ENCODE data around the gene HHATL.

Gene HHATL

GRCh38 chr3:42708611-42709151, 6.1 kb upstream of the HHATL start:
- no peak overlapping the region for H4K8ac ChIP-seq (ENCODE audit: low read length)
- H2AK5ac ChIP-seq (ENCODE audit: low read length, severe bottlenecking), result no peak overlapping the region
- H3K23ac ChIP-seq (ENCODE audit: low read length in 2 of 2), result peak overlapping the region in 1 of 2 experiments; percentile 65
- H2BK12ac ChIP-seq (ENCODE audit: low read length in 2 of 2), result no peak overlapping the region
- H3K4me2 ChIP-seq (ENCODE audit: low read length, poor library complexity, severe bottlenecking), result no peak overlapping the region
- no peak overlapping the region for H3K14ac ChIP-seq (ENCODE audit: low read length in 2 of 2)
- no peak overlapping the region for H3K9ac ChIP-seq (ENCODE audit: low read length)
- no peak overlapping the region for H2BK15ac ChIP-seq (ENCODE audit: low read depth, poor library complexity, severe bottlenecking)
- H3K18ac ChIP-seq (ENCODE audit: low read depth in 1 of 2, low read length in 2 of 2), result no peak overlapping the region
- no peak overlapping the region for H3K4me3 ChIP-seq (ENCODE audit: insufficient read depth in 1 of 2, low read depth in 1 of 2, low read length in 2 of 2)
- DNase-seq, result no peak
- no peaks in the 10 kb centered on the region for H3K79me1 ChIP-seq (replicated peaks; ENCODE audit: low read length, poor library complexity, severe bottlenecking)
- no peak overlapping the region for H3K27ac ChIP-seq (ENCODE audit: low read length, poor library complexity, severe bottlenecking)
- no peaks in the 10 kb centered on the region for H3K4me1 ChIP-seq (ENCODE audit: control insufficient read depth, insufficient read depth, low read depth, low read length)
- 79% methylated on average over 10 of the region's 10 CpGs for WGBS
- H4K91ac ChIP-seq (ENCODE audit: low read length), result no peak overlapping the region
- H3K36me3 ChIP-seq (ENCODE audit: control insufficient read depth in 1 of 2, insufficient read depth in 2 of 2, low read depth in 1 of 2, low read length in 2 of 2), result no peaks in the 10 kb centered on the region
- H2BK120ac ChIP-seq (ENCODE audit: low read depth, low read length), result no peak overlapping the region
- H2AFZ ChIP-seq (ENCODE audit: low read depth, low read length), result no peak overlapping the region
- no peak overlapping the region for H3K4ac ChIP-seq (ENCODE audit: low read depth in 1 of 2, low read length in 2 of 2)
- peaks cover 33 to 70% of the 10 kb centered on the region in 2 experiments for H3K27me3 ChIP-seq (ENCODE audit: control insufficient read depth in 1 of 2, insufficient read depth in 1 of 2, low read length in 2 of 2)
- no peaks in the 10 kb centered on the region for H3K9me3 ChIP-seq (ENCODE audit: control insufficient read depth, low read length)
- no peak overlapping the region for H2BK5ac ChIP-seq (ENCODE audit: low read depth, low read length, poor library complexity, severe bottlenecking)

DNA sequence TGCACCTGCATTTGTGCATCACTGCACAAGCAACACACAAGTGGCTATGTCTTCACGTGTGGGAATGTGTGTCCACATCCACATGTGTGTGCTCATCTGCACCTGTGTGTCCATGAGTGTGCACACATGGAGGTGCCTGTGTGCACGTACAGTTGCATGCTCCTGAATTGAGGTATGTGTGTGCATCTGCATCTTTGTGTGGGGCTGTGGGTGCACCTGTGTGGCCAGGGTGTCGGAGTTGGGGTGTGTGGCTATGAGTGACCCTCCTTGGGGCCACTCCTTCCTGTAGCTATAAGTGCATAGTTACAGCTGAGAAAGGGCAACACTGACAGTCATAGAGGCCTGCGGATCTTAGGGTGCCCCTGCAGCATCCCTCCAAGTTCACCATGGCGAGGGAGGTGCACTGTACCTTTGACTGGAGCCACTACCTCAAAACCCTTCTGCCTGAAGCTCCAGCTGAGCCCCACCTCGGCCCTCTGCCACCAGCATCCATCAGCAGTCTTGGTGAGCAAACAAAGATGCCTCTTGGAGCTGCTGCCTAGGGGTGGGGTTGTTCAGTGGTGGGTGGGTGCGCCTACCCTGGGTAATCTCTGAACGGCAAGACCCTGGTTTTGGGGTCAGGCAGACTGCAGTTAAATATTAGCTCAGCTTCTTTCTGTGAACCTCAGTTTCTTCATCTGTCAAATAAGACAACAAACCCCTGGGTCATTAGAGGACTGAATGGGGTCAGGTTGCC, 5.2 kb upstream of the HHATL start:
- 72% methylated on average over 6 of the region's 8 CpGs for WGBS
- no peak overlapping the region for H4K8ac ChIP-seq (ENCODE audit: low read length)
- H2BK5ac ChIP-seq (ENCODE audit: low read depth, low read length, poor library complexity, severe bottlenecking), result no peak overlapping the region
- H3K4ac ChIP-seq (ENCODE audit: low read depth in 1 of 2, low read length in 2 of 2), result no peak overlapping the region
- no peak overlapping the region for H3K18ac ChIP-seq (ENCODE audit: low read depth in 1 of 2, low read length in 2 of 2)
- no peak overlapping the region for H4K91ac ChIP-seq (ENCODE audit: low read length)
- no peaks in the 10 kb centered on the region for H3K36me3 ChIP-seq (ENCODE audit: control insufficient read depth in 1 of 2, insufficient read depth in 2 of 2, low read depth in 1 of 2, low read length in 2 of 2)
- H3K9ac ChIP-seq (ENCODE audit: low read length), result no peak overlapping the region
- no peak overlapping the region for H3K4me3 ChIP-seq (ENCODE audit: insufficient read depth in 1 of 2, low read depth in 1 of 2, low read length in 2 of 2)
- H3K23ac ChIP-seq (ENCODE audit: low read length in 2 of 2), result no peak overlapping the region
- no peak overlapping the region for H3K4me2 ChIP-seq (ENCODE audit: low read length, poor library complexity, severe bottlenecking)
- H2BK15ac ChIP-seq (ENCODE audit: low read depth, poor library complexity, severe bottlenecking), result no peak overlapping the region
- no peaks in the 10 kb centered on the region for H3K79me1 ChIP-seq (replicated peaks; ENCODE audit: low read length, poor library complexity, severe bottlenecking)
- no peak overlapping the region for H2BK12ac ChIP-seq (ENCODE audit: low read length in 2 of 2)
- DNase-seq, result no peak
- H3K14ac ChIP-seq (ENCODE audit: low read length in 2 of 2), result no peak overlapping the region
- H2AK5ac ChIP-seq (ENCODE audit: low read length, severe bottlenecking), result no peak overlapping the region
- H3K4me1 ChIP-seq (ENCODE audit: control insufficient read depth, insufficient read depth, low read depth, low read length), result no peaks in the 10 kb centered on the region
- H2AFZ ChIP-seq (ENCODE audit: low read depth, low read length), result no peak overlapping the region
- H2BK120ac ChIP-seq (ENCODE audit: low read depth, low read length), result no peak overlapping the region
- no peak overlapping the region for H3K27ac ChIP-seq (ENCODE audit: low read length, poor library complexity, severe bottlenecking)
- no peaks in the 10 kb centered on the region for H3K9me3 ChIP-seq (ENCODE audit: control insufficient read depth, low read length)
- peaks cover 27 to 71% of the 10 kb centered on the region in 2 experiments for H3K27me3 ChIP-seq (ENCODE audit: control insufficient read depth in 1 of 2, insufficient read depth in 1 of 2, low read length in 2 of 2)

- Histone ChIP-seq H3K4ac (ENCODE audit: low read depth in 1 of 2, low read length in 2 of 2) (no peak overlapping the region), H3K4me3 (ENCODE audit: insufficient read depth in 1 of 2, low read depth in 1 of 2, low read length in 2 of 2) (no peak overlapping the region), H3K4me1 (ENCODE audit: control insufficient read depth, insufficient read depth, low read depth, low read length) (no peaks in the 10 kb centered on the region), H2BK5ac (ENCODE audit: low read depth, low read length, poor library complexity, severe bottlenecking) (no peak overlapping the region), H2BK120ac (ENCODE audit: low read depth, low read length) (no peak overlapping the region), H3K27me3 (ENCODE audit: control insufficient read depth in 1 of 2, insufficient read depth in 1 of 2, low read length in 2 of 2) (peaks cover 20 to 67% of the 10 kb centered on the region in 2 experiments), H3K9ac (ENCODE audit: low read length) (no peak overlapping the region), H2AFZ (ENCODE audit: low read depth, low read length) (no peak overlapping the region), H3K9me3 (ENCODE audit: control insufficient read depth, low read length) (no peaks in the 10 kb centered on the region), H3K23ac (ENCODE audit: low read length in 2 of 2) (no peak overlapping the region), H4K8ac (ENCODE audit: low read length) (no peak overlapping the region), H4K91ac (ENCODE audit: low read length) (no peak overlapping the region), H2BK12ac (ENCODE audit: low read length in 2 of 2) (no peak overlapping the region), H3K14ac (ENCODE audit: low read length in 2 of 2) (peak overlapping the region in 1 of 2 experiments; percentile 38), H3K36me3 (ENCODE audit: control insufficient read depth in 1 of 2, insufficient read depth in 2 of 2, low read depth in 1 of 2, low read length in 2 of 2) (no peaks in the 10 kb centered on the region), H3K27ac (ENCODE audit: low read length, poor library complexity, severe bottlenecking) (no peak overlapping the region), H3K18ac (ENCODE audit: low read depth in 1 of 2, low read length in 2 of 2) (no peak overlapping the region), H3K4me2 (ENCODE audit: low read length, poor library complexity, severe bottlenecking) (no peak overlapping the region), H3K79me1 (replicated peaks; ENCODE audit: low read length, poor library complexity, severe bottlenecking) (no peaks in the 10 kb centered on the region), H2AK5ac (ENCODE audit: low read length, severe bottlenecking) (no peak overlapping the region), H2BK15ac (ENCODE audit: low read depth, poor library complexity, severe bottlenecking) (no peak overlapping the region)
- no peak for DNase-seq
- WGBS, result 66% methylated on average over 6 of the region's 7 CpGs
Measured at GRCh38 chr3:42706721-42707619, 4.4 kb upstream of the HHATL start.
